Stimulated activated CD8-positive, alpha-beta memory T cell treated with anti-CD3 and anti-CD28 coated beads, Interleukin-7, amount 100 ng/mL, for 1 hour (primary cell): ENCODE measurements around the gene LENEP.

Source experiments
- DNase-seq, 2 donors: peaks; one replicate each; pipeline ENCODE4 v3.0.0-alpha.2; 2020; ENCODE audit warnings: low read depth in 2 of 2

Gene LENEP

GRCh38 chr1:155026154-155026553 lies 32.8 kb downstream of the LENEP start:
- DNase-seq, result no peak

DNA sequence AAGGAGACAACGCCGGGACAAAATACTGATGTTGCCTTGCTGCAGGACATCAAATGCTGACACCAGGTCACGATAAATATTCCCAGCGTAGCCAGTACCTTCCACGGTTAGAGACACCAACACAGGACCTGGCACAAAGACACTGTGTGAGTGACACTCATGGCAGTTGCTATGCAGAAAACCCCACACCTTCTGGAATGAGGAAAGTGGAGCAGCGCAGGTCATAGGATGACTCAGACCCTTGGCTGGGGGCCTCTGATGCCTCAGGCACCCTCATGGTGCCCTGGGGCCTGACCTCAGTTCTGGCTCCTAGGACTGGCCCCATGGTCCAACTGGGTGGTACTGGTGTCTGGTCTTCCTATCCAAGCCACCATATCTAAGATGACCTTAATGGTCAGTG lies 33.2 kb downstream of the LENEP start:
- no peak for DNase-seq

GRCh38 chr1:155029513-155030242 lies 36.3 kb downstream of the LENEP start:
- no peak for DNase-seq

DNA sequence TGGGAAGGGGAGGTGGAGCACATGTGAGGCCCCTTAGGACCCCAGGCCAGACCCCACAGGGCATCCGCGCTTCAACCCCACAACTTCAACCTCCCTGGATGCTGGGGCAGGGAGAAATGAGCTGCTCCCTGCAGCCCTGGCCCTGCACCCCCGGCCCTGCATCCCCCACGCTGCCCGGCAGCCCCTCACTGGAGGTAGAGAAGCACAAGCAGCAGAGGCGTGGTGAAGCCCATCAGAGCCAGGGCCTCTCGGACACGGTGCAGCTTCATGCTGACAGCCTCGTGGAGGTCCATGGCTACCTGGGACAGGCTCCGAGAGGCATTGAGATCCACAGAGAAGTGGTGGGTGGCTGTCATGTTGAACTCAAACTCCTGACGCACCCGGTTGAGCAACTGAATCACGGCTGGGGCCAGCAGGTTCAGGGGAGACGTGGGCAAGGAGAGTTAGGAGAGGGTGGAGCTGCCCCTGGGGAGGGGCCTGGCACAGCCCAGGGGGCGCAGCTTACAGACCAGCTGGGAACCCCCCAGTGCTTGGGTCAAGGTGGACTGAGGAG lies 36.9 kb downstream of the LENEP start:
- DNase-seq, result no peak

DNA sequence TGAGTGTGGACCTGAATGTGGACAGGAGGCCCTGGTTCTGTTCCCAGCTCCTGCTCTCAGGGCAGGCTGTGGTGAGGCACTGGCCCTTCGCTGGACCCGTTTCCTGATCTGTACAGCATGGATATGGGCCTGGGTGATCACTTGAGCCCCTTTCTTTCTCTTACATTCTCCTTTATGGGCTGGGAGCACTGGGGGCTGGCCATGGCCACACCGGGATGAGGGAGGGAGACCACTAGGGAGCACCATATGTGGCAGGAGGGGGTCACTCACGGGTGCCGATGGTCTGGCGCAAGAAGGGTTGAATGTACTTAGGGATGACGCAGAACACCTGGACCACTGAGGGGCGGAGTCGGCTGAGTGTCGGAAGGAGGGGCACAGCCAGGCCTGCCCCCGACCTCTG lies 37.5 kb downstream of the LENEP start:
- no peak for DNase-seq

DNA sequence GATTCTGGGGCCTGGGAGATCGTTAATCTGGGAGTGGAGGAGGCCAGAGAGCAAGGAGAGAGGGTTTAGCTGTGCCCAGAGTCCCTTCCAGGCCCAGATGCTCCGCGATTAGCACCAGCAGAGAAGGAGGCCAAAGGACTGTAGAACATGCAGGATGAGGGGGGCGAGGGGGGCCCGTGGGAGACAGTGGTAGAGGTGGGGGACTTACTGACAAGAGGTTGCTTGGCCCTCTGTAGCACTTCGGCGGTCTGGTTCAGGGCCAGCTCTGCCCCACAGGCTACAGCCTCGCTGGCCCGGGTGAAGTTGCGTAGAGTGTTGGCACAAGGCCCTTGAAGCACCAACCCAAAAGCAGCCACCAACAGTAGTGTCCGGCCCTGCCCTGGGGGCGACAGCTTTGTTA lies 39.5 kb downstream of the LENEP start:
- no peak for DNase-seq

- DNase-seq, result no peak
Observed at GRCh38 chr1:155033524-155033923, 40.1 kb downstream of the LENEP start, which contains the start of the genes DCST1 and DCST2. TSS of gene DCST1 (plus strand) at chr1:155033824. CDS start at chr1:155034037, 213 bp downstream. TSS of gene DCST2 (minus strand) at chr1:155033781. CDS start at chr1:155033701, 80 bp downstream.

GRCh38 chr1:155034318-155035208 lies 41.2 kb downstream of the LENEP start:
- DNase-seq, result no peak

GRCh38 chr1:155035936-155036335 lies 42.5 kb downstream of the LENEP start:
- DNase-seq, result no peak

DNA sequence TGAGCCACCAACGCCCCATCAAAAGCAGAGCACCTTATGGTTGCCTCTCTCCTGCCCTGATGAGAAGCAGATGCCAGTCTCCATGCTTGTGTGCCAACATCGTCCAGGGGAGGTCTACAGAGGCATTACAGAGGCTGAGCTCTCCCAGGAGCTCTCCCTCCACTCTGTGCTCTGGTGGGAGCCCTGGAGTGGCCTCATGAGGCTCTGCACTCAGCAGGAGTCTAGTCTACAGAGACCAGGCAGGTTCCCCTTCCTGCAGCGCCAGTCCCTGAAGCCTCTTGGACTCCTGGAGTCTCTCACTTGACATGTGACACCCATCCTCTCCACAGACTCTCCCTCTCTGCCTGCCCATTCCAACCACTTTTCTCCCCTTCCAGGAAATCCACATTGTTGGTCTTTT lies 43.7 kb downstream of the LENEP start:
- DNase-seq, result no peak

GRCh38 chr1:155037851-155038441 lies 44.6 kb downstream of the LENEP start:
- DNase-seq, result no peak

GRCh38 chr1:155038602-155039307 lies 45.4 kb downstream of the LENEP start:
- DNase-seq, result no peak

DNA sequence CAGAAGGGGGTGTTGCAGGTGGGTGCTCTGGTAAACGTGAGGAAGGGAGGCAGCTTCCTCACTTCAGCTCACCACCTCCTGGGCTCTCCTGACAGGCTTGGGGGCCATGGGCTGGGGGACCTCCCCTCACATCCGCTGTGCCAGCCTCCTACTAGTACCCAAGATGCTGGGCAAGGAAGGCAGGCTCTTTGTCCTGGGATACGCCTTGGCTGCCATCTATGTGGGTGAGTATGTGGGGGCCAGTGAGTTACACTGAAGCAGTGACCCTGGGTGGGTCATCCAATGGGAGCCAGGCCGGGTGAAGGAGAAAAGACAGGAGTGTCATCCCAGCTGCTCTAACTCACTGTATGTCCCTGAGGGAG lies 45.9 kb downstream of the LENEP start:
- no peak for DNase-seq

DNA sequence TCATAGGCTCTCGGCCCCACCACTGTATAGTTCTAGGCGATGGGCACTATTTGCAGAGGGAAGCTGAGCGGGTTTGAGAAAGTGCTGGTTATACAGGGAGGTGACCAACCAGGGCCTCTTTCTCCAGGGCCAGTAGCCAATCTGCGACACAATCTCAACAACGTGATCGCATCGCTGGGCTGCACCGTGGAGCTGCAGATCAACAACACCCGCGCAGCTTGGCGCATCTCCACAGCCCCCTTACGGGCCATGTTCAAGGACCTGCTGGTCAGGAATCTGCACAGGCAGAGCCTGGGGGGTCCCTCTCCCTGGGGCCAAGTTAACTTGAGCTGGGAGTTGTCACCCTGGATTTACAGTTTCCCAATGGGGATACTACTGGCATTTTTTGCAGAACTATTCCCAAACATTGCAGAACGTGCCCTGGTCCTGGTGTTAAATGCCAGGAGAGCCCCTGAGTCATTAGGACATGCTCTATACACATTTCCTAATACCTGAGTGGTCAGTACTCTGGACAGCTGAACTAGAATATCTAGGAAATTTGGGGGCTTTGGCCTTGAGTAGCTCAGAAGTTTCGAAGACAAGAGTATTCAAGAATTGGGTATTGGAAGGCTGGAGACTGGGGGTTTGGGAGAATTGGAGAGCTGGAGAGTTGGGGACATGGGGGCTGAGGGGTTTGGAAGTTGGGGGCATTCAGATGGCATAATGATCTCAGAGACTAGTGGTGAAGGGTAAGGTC lies 47.1 kb downstream of the LENEP start:
- no peak for DNase-seq

- no peak for DNase-seq
Observed at GRCh38 chr1:155042789-155043188, 49.4 kb downstream of the LENEP start.

GRCh38 chr1:155043301-155043702 lies 49.9 kb downstream of the LENEP start:
- DNase-seq, result no peak

- no peak for DNase-seq
Observed at GRCh38 chr1:155043793-155044192, 50.4 kb downstream of the LENEP start.
